ENCODE results near the gene DMRT1.

DNA sequence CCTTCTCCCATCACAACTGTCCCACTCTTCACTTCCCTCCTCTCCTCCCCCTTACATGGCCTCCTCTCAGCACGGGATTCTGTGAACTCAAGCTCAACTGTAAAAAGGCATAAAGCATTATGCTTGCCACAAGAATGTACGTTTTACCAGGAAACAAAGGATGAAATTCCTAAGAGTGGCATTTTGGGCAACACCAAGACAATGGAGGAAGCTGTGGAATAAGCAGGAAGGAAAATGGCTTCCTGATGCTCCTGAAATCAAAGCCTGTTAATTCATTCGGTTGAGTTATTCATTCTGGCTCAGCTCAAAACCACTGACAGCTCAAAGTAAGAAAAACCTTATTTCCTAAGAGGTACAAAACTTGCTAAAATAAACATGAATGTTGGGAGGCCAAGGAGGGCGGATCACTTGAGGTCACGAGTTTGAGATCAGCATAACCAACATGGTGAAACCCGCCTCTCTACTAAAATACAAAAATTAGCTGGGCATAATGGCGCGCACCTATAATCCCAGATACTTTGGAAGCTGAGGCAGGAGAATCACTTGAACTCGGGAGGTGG is 40.8 kb upstream of the DMRT1 start:
- TF ChIP-seq GATA3 (IDR thresholded peaks at IDR 0.05; ENCODE audit: low read depth, low read length) (no peak), GATA2 (IDR thresholded peaks at IDR 0.05; ENCODE audit: low read depth, low read length) (no peak)

Measured in SH-SY5Y (cell line).